Psoas muscle (tissue), 8 donors: ENCODE measurements around the gene RAMP1. TPM values are rescaled to one million over a fixed set of nuclear protein-coding genes. Genes with fewer than 3 reads are reported as not detected.

Source experiments
- ATAC-seq, 4 donors: fragments of 200-7000 bp; cut with Tn5 transposase; one replicate each; pipeline ENCODE4 v1.9.1; 2020; ENCODE audit warnings: moderate library complexity in 3 of 4, mild to moderate bottlenecking in 2 of 4
- DNase-seq, 2 donors: peaks; one replicate each; pipeline ENCODE4 v3.0.0-alpha.2; 2020
- H3K27ac ChIP-seq: fragments of 200-600 bp; one replicate; pipeline ENCODE4 v1.8.0; 2022
- H3K27me3 ChIP-seq, 3 donors: fragments of 200-600 bp in 1 of 3; one replicate each; pipeline versions ENCODE4 v1.6.1 to v1.8.0; 2013 to 2022; ENCODE audit warnings: low read length in 2 of 3, mild to moderate bottlenecking in 2 of 3, moderate library complexity in 1 of 3; ENCODE audit not compliant: insufficient read depth in 3 of 3
- H3K36me3 ChIP-seq, 2 donors: fragments of 200-600 bp in 1 of 2; one replicate each; pipeline versions ENCODE4 v1.6.1 to v1.8.0; 2013 to 2022; ENCODE audit warnings: low read depth in 1 of 2, mild to moderate bottlenecking in 1 of 2, moderate library complexity in 1 of 2; ENCODE audit not compliant: insufficient read depth in 1 of 2
- H3K4me1 ChIP-seq: fragments of 200-600 bp; one replicate; pipeline ENCODE4 v1.8.0; 2022
- H3K4me3 ChIP-seq: fragments of 200-600 bp; one replicate; pipeline ENCODE4 v1.8.0; 2022; ENCODE audit warnings: mild to moderate bottlenecking
- H3K9me3 ChIP-seq: fragments of 200-600 bp; one replicate; pipeline ENCODE4 v1.8.0; 2022
- WGBS, 3 donors: extraction: QIAGEN DNeasy Blood & Tissue Kit; methylation state at CpG; one replicate each; pipeline versions ENCODE4 v1.1.6 to v1.1.7; 2013; 5-methylcytosine and 5-hydroxymethylcytosine counted together
- intact Hi-C, 2 donors: fragments of 100-400 bp; cut with DNase I; formaldehyde crosslinking; loops; one replicate each; pipeline versions ENCODE4 v1.11.0 to v1.14.2; 2022
- polyA plus RNA-seq, 3 donors: library from polyadenylated mRNA; stranded (reverse); fragments of 200-250 nt; gene quantifications; one replicate each; pipeline ENCODE4 v1.2.3, GENCODE V29; 2013
- total RNA-seq, 4 donors: library from RNA; stranded (reverse); fragmentation: NEBNext Ultra II Directional in 2 of 4; extraction: Animal tissue kit (Norgen Biotek cat#: 25700) in 2 of 4; gene quantifications; one replicate each; pipeline versions ENCODE4 v1.2.1 to v1.2.4, GENCODE V29; 2021 to 2023
- TF ChIP-seq, protein P1 (sequence below): fragments of 200-600 bp; IDR thresholded peaks from one replicate; pipeline ENCODE4 v1.8.0; 2022; ENCODE audit warnings: antibody characterized with exemption
- donor health status: healthy with polysubstance abuse.
- donor health status: DM: no; HTN: no; CAD: no; lungs with moderate emphysema.
- donor health status: Bipolar disorder and iron deficiency.
- donor health status: healthy.
- donor health status: DM: yes; HTN: yes; CAD: no.
- donor health status: DM: no; HTN: no; CAD: no.
- donor health status: DM: no; HTN: no; CAD: no.
- donor health status: DM: yes; HTN: yes; CAD: no.

The RAMP1 gene
- total and polyA plus RNA-seq, 7 donors: 32.8 to 367 (median 91.9) TPM

DNA sequence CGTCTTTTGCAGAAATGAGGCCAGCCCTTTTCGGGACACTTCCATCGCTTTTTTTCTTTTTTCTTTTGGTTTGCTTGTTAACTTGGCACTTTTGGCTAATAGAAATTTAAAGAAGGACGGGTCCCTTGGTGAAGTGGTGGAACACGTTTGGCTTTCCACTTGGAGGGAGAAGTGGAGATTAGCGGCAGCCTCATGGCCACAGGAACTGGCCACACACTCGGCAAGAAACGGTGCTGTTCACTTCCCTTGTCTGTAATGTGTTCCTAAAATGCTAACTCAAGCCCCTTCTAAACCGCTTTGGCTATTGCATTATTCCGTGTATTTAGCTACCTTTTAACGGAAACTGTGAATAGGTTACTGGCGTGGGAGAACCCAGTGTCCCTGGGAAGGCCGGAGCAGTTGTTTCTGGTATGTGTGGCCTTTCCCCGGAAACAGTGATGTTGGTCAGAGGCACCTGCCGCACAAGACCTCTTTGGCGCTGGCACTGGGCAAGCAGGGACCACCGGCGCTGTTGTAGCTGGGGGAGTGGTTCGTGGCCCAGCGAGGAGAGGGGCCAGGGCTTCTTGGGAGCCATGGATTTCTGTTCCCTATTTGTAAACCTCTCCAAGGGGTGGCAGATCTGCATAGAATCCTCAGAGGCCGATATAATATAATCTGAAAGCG is 981 bp downstream of the RAMP1 start:
- peak overlapping the region; percentile 83 for H3K4me3 ChIP-seq
- peak; percentile 17 to 26 (median 19) for ATAC-seq
- no peaks in the 10 kb centered on the region for H3K9me3 ChIP-seq
- 34 to 52% (median 40%) methylated on average over 22 of the region's 22 CpGs for WGBS, 3 donors
- no peaks in the 10 kb centered on the region for H3K36me3 ChIP-seq
- peaks cover 37% of the 10 kb centered on the region for H3K4me1 ChIP-seq
- TF ChIP-seq, protein P1, sequence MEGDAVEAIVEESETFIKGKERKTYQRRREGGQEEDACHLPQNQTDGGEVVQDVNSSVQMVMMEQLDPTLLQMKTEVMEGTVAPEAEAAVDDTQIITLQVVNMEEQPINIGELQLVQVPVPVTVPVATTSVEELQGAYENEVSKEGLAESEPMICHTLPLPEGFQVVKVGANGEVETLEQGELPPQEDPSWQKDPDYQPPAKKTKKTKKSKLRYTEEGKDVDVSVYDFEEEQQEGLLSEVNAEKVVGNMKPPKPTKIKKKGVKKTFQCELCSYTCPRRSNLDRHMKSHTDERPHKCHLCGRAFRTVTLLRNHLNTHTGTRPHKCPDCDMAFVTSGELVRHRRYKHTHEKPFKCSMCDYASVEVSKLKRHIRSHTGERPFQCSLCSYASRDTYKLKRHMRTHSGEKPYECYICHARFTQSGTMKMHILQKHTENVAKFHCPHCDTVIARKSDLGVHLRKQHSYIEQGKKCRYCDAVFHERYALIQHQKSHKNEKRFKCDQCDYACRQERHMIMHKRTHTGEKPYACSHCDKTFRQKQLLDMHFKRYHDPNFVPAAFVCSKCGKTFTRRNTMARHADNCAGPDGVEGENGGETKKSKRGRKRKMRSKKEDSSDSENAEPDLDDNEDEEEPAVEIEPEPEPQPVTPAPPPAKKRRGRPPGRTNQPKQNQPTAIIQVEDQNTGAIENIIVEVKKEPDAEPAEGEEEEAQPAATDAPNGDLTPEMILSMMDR: no peak
- intact Hi-C loops: loop anchor here (5.0 to 10.0 kb wide), 2 partner anchors 37 to 274 kb away; partner anchors contain the start of gene KLHL30 (in 1 of the 2)
- H3K27me3 ChIP-seq: peaks cover 0 to 2% (median 0%) of the 10 kb centered on the region in 3 donors
- peak in 1 of 2 donors; percentile 23 for DNase-seq
- H3K27ac ChIP-seq: peak overlapping the region; percentile 93

DNA sequence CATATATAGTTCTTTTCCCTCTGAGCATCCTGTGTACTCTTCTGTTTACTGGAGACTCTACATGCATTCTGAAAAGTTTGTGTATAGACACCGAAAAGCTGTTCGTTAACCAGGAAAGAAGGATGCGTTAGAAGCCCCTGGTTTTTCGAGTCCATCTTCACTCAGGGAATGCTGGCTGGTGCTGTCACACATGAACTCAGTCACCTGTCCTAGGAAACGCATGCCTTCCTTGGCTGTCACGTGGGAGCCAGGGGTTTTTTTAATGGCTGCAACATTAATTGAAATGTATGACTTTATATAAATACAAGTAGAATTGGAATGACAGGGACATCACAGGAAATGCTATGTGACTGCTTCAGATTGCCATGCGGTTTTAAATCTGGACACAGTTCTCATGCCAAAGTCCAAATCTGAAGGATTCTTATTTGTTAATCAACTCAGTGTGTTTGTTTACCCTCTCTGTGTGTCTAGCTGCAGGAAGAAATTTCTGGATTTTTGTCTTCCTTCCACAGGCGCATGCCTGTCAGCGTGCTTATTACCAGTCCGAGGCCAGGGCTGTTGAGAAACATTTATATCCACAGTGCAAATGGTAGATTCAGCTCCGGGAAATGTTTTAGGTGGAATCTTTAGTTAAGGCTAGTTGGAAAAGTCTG is 2.6 kb downstream of the RAMP1 start:
- TF ChIP-seq, protein P1: no peak
- peaks cover 48% of the 10 kb centered on the region for H3K4me1 ChIP-seq
- H3K27ac ChIP-seq: peak overlapping the region; percentile 93
- WGBS, 3 donors: 69 to 76% (median 70%) methylated on average over 11 of the region's 11 CpGs
- DNase-seq: no peak
- H3K27me3 ChIP-seq: peaks cover 0 to 2% (median 0%) of the 10 kb centered on the region in 3 donors
- H3K4me3 ChIP-seq: peak overlapping the region; percentile 83
- ATAC-seq: no peak
- H3K9me3 ChIP-seq: no peaks in the 10 kb centered on the region
- intact Hi-C loops: loop anchor here (5.0 to 10.0 kb wide), 2 partner anchors 35 to 273 kb away; partner anchors contain the start of gene KLHL30 (in 1 of the 2)
- H3K36me3 ChIP-seq: no peaks in the 10 kb centered on the region

DNA sequence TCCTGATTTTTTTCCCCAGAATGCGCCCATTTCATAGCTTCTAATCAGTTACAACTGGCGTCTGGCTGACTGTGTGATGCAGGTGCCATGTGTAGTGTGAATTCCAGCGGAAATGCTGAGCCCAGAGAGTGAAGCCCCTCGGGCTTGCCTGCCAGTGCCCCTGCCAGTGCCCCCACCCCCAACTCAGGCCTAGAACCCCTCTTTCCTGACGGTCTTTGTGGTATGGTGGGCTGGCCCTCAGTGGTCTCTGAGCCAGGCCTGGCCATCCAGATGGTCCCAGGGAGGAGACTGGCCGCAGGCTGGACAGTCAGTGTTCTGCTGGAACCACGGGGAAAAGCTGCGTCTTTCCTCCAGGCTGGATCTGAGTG is 3.1 kb downstream of the RAMP1 start:
- H3K4me1 ChIP-seq: peaks cover 51% of the 10 kb centered on the region

DNA sequence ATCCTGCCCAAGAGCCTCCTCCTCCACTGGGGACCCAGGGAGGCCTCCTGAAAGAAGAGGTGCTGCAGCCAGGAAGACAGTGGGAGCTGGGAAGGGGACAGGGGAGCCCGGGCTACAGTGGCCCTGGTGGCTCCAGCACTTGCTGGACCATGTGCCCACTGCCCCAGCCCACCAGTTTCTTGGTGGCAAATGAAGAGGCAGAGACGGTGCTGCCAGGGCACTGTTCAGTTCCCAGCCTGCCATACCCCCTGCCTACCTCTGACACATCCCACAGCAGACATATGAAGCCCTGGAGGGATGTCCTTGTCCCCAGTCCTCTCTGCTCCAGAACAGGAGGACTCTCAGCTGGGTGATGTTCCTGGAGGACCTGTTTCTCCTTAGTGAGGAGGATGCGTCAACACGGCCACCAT is 3.7 kb downstream of the RAMP1 start:
- H3K27ac ChIP-seq: peak overlapping the region; percentile 93
- WGBS, 3 donors: 87 to 96% (median 89%) methylated on average over 3 to 4 of the region's 4 CpGs

More for the DNA sequence above, 3.1 kb downstream of the RAMP1 start:
- intact Hi-C loops: loop anchor here (5.0 to 10.0 kb wide), 2 partner anchors 35 to 272 kb away; partner anchors contain the start of gene KLHL30 (in 1 of the 2)
- no peak overlapping the region for H3K4me3 ChIP-seq
- H3K27ac ChIP-seq: peak overlapping the region; percentile 93
- ATAC-seq (no peak), DNase-seq (peak in 1 of 2 donors; percentile 44)
- no peaks in the 10 kb centered on the region for H3K9me3 ChIP-seq
- WGBS, 3 donors: 89 to 90% (median 89%) methylated on average over 8 of the region's 8 CpGs
- no peaks in the 10 kb centered on the region for H3K36me3 ChIP-seq
- TF ChIP-seq, protein P1: no peak
- peaks cover 0 to 2% (median 0%) of the 10 kb centered on the region in 3 donors for H3K27me3 ChIP-seq

More for the DNA sequence above, 3.7 kb downstream of the RAMP1 start:
- peaks cover 0 to 2% (median 0%) of the 10 kb centered on the region in 3 donors for H3K27me3 ChIP-seq
- no peaks in the 10 kb centered on the region for H3K9me3 ChIP-seq
- ATAC-seq (no peak), DNase-seq (peak in 1 of 2 donors; percentile 26)
- H3K4me1 ChIP-seq: peaks cover 57% of the 10 kb centered on the region
- no peaks in the 10 kb centered on the region for H3K36me3 ChIP-seq
- intact Hi-C loops: loop anchor here (5.0 to 10.0 kb wide), 2 partner anchors 34 to 272 kb away; partner anchors contain the start of gene KLHL30 (in 1 of the 2)
- TF ChIP-seq, protein P1: no peak
- no peak overlapping the region for H3K4me3 ChIP-seq
